Activated B cell treated with CpG ODN at 0.5 μM for 24 hours (primary cell): ENCODE measurements around the gene CHCHD5. TPM values are rescaled to one million over a fixed set of nuclear protein-coding genes. Genes with fewer than 3 reads are reported as not detected.

Experiments used
- ATAC-seq: fragments of 200-7000 bp; cut with Tn5 transposase; one replicate; pipeline ENCODE4 v1.10.0; 2021; ENCODE audit warnings: low read depth, mild to moderate bottlenecking, moderate library complexity
- CTCF ChIA-PET: fragments of 350-600 bp; sonication (Branson Sonifier 250); formaldehyde crosslinking; loops from one replicate; lab custom pipeline; 2021; ENCODE audit warnings: antibody characterized with exemption; lab: Charles Lee
- POLR2A ChIA-PET: fragments of 350-600 bp; sonication (Branson Sonifier 250); formaldehyde crosslinking; loops from one replicate; lab custom pipeline; 2021; ENCODE audit warnings: antibody characterized with exemption; lab: Charles Lee
- DNase-seq: peaks from one replicate; pipeline ENCODE4 v3.0.0; 2022
- H3K27ac Mint-ChIP-seq: one replicate; pipeline ENCODE4 v1.8.0; 2020; ENCODE audit warnings: mixed read lengths
- H3K27me3 Mint-ChIP-seq: one replicate; pipeline ENCODE4 v1.8.0; 2021; ENCODE audit warnings: mixed read lengths
- H3K36me3 Mint-ChIP-seq: one replicate; pipeline ENCODE4 v1.8.0; 2021; ENCODE audit warnings: low read depth, mixed read lengths
- H3K4me1 Mint-ChIP-seq: one replicate; pipeline ENCODE4 v1.8.0; 2021; ENCODE audit warnings: mixed read lengths
- H3K4me3 Mint-ChIP-seq: one replicate; pipeline ENCODE4 v1.8.0; 2020; ENCODE audit warnings: mild to moderate bottlenecking, mixed read lengths
- H3K9me3 Mint-ChIP-seq: one replicate; pipeline ENCODE4 v1.8.0; 2020; ENCODE audit warnings: mixed read lengths
- intact Hi-C: fragments of 100-400 bp; cut with micrococcal nuclease; formaldehyde crosslinking; loops from one replicate; pipeline ENCODE4 v1.15.1; 2024
- total RNA-seq: library from RNA; stranded (reverse); gene quantifications from 2 replicates; pipeline ENCODE4 v1.2.3, GENCODE V29; 2022
- TF ChIP-seq, protein P1 (sequence below): fragments of 200-600 bp; IDR thresholded peaks from one replicate; pipeline ENCODE4 v1.8.0; 2022; ENCODE audit warnings: antibody characterized with exemption, mild to moderate bottlenecking

CHCHD5 gene
- total RNA-seq, 1 donor from 2014 or later: 26.0 TPM

DNA sequence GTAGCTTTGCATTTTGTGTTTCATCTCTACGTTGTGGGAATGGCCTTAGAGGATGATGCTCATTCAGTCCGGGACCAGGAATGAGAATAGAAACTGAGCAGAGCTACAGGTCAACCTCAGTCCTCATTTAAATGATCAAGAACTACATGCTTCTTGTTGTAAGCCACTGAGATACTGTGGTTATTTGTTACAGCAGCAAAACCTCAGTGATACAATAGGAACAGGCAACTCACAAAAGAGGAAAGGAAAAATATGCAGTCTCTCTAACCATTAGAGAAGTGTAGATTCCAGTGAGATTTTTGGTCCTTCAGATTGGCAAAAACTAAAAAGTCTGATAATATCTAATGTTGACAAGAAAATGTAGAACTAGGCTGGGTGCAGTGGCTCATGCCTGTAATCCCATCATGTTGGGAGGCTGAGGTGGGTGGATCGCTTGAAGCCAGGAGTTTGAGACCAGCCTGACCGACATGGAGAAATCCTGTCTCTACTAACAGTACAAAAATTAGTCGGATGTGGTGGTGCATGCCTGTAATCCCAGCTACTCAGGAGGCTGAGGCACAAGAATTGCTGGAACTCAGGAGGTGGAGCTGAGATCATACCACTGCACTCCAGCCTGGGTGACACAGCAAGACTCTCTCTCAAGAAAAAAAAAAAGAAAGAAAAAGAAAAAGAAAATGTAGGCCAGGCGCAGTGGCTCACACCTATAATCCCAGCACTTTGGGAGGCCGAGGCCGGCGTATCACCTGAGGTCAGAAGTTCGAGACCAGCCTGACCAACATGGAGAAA is 13.3 kb downstream of the CHCHD5 start:
- Mint-ChIP-seq H3K9me3 (no peaks in the 10 kb centered on the region), H3K4me3 (no peak overlapping the region), H3K36me3 (peaks cover 7% of the 10 kb centered on the region), H3K27ac (no peak overlapping the region), H3K27me3 (no peaks in the 10 kb centered on the region), H3K4me1 (peaks cover 6% of the 10 kb centered on the region)
- ChIA-PET POLR2A (no interaction called here), CTCF (interaction anchor here (1.0 to 3.9 kb wide), 4 partner anchors 28 to 129 kb away, joined by 3 to 19 read pairs (median 5); no protein-coding TSS in a partner anchor)
- DNase-seq (no peak), ATAC-seq (no peak)
- intact Hi-C loops: no loop called here
- TF ChIP-seq, protein P1, sequence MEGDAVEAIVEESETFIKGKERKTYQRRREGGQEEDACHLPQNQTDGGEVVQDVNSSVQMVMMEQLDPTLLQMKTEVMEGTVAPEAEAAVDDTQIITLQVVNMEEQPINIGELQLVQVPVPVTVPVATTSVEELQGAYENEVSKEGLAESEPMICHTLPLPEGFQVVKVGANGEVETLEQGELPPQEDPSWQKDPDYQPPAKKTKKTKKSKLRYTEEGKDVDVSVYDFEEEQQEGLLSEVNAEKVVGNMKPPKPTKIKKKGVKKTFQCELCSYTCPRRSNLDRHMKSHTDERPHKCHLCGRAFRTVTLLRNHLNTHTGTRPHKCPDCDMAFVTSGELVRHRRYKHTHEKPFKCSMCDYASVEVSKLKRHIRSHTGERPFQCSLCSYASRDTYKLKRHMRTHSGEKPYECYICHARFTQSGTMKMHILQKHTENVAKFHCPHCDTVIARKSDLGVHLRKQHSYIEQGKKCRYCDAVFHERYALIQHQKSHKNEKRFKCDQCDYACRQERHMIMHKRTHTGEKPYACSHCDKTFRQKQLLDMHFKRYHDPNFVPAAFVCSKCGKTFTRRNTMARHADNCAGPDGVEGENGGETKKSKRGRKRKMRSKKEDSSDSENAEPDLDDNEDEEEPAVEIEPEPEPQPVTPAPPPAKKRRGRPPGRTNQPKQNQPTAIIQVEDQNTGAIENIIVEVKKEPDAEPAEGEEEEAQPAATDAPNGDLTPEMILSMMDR: no peak

- DNase-seq: no peak
- CTCF ChIA-PET: interaction anchor here (0.9 to 3.9 kb wide), 10 partner anchors 9 to 341 kb away, joined by 3 to 50 read pairs (median 4); partner anchors contain the start of gene SLC20A1
- Mint-ChIP-seq H3K36me3 (no peaks in the 10 kb centered on the region), H3K27me3 (no peaks in the 10 kb centered on the region), H3K4me1 (peaks cover 6% of the 10 kb centered on the region), H3K9me3 (no peaks in the 10 kb centered on the region), H3K4me3 (no peak overlapping the region), H3K27ac (no peak overlapping the region)
- intact Hi-C loops: loop anchor here (1.0 to 5.0 kb wide), 6 partner anchors 26 to 357 kb away; partner anchors contain the start of gene SLC20A1
- no peak for ATAC-seq
- POLR2A ChIA-PET: interaction anchor here (0.5 to 1.2 kb wide), 3 partner anchors 11 to 128 kb away, joined by 3 to 4 read pairs (median 4); partner anchors contain the start of gene CHCHD5
- TF ChIP-seq, protein P1: no peak
Observed at GRCh38 chr2:112600634-112601033, 16.2 kb downstream of the CHCHD5 start.

- intact Hi-C loops: loop anchor here (2.0 to 5.0 kb wide), 2 partner anchors 25 to 356 kb away; no protein-coding TSS in a partner anchor
- TF ChIP-seq, protein P1: no peak
- no peak for DNase-seq
- Mint-ChIP-seq H3K9me3 (no peaks in the 10 kb centered on the region), H3K4me3 (no peak overlapping the region), H3K27ac (no peak overlapping the region), H3K4me1 (peaks cover 6% of the 10 kb centered on the region), H3K27me3 (no peaks in the 10 kb centered on the region), H3K36me3 (no peaks in the 10 kb centered on the region)
- ChIA-PET POLR2A (interaction anchor here (0.7 to 1.2 kb wide), 2 partner anchors 18 to 276 kb away, joined by 4 to 5 read pairs; partner anchors contain the start of gene CHCHD5), CTCF (interaction anchor here (1.5 to 3.9 kb wide), 3 partner anchors 24 to 340 kb away, joined by 3 to 50 read pairs (median 19); no protein-coding TSS in a partner anchor)
- ATAC-seq: no peak
Observed at GRCh38 chr2:112601754-112602153, 17.3 kb downstream of the CHCHD5 start.

GRCh38 chr2:112602917-112603316 is 18.5 kb downstream of the CHCHD5 start:
- H3K27ac Mint-ChIP-seq: no peak overlapping the region
- H3K27me3 Mint-ChIP-seq: no peaks in the 10 kb centered on the region
- CTCF ChIA-PET: interaction anchor here (2.6 kb wide), 1 partner anchor 124 kb away, joined by 9 read pairs; no protein-coding TSS in a partner anchor
- H3K4me3 Mint-ChIP-seq: no peak overlapping the region
- H3K4me1 Mint-ChIP-seq: peaks cover 6% of the 10 kb centered on the region
- no peak for ATAC-seq
- no peaks in the 10 kb centered on the region for H3K9me3 Mint-ChIP-seq
- TF ChIP-seq, protein P1: no peak
- POLR2A ChIA-PET: no interaction called here
- no peak for DNase-seq
- intact Hi-C loops: loop anchor here (5.0 kb wide), 1 partner anchor 354 kb away; no protein-coding TSS in a partner anchor
- no peaks in the 10 kb centered on the region for H3K36me3 Mint-ChIP-seq

- CTCF ChIA-PET: interaction anchor here (2.6 kb wide), 1 partner anchor 123 kb away, joined by 9 read pairs; no protein-coding TSS in a partner anchor
- Mint-ChIP-seq H3K27ac (no peak overlapping the region), H3K36me3 (no peaks in the 10 kb centered on the region), H3K4me3 (no peak overlapping the region), H3K9me3 (no peaks in the 10 kb centered on the region), H3K4me1 (peaks cover 6% of the 10 kb centered on the region), H3K27me3 (no peaks in the 10 kb centered on the region)
- POLR2A ChIA-PET: interaction anchor here (1.0 kb wide), 1 partner anchor 20 kb away, joined by 5 read pairs; no protein-coding TSS in a partner anchor
- DNase-seq (no peak), ATAC-seq (no peak)
- TF ChIP-seq, protein P1: no peak
- intact Hi-C loops: loop anchor here (5.0 kb wide), 1 partner anchor 354 kb away; no protein-coding TSS in a partner anchor
Observed at GRCh38 chr2:112603731-112604130, 19.3 kb downstream of the CHCHD5 start.
